Measurements from ENCODE around the gene DNAI2.

Gene DNAI2, protein sequence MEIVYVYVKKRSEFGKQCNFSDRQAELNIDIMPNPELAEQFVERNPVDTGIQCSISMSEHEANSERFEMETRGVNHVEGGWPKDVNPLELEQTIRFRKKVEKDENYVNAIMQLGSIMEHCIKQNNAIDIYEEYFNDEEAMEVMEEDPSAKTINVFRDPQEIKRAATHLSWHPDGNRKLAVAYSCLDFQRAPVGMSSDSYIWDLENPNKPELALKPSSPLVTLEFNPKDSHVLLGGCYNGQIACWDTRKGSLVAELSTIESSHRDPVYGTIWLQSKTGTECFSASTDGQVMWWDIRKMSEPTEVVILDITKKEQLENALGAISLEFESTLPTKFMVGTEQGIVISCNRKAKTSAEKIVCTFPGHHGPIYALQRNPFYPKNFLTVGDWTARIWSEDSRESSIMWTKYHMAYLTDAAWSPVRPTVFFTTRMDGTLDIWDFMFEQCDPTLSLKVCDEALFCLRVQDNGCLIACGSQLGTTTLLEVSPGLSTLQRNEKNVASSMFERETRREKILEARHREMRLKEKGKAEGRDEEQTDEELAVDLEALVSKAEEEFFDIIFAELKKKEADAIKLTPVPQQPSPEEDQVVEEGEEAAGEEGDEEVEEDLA

DNA sequence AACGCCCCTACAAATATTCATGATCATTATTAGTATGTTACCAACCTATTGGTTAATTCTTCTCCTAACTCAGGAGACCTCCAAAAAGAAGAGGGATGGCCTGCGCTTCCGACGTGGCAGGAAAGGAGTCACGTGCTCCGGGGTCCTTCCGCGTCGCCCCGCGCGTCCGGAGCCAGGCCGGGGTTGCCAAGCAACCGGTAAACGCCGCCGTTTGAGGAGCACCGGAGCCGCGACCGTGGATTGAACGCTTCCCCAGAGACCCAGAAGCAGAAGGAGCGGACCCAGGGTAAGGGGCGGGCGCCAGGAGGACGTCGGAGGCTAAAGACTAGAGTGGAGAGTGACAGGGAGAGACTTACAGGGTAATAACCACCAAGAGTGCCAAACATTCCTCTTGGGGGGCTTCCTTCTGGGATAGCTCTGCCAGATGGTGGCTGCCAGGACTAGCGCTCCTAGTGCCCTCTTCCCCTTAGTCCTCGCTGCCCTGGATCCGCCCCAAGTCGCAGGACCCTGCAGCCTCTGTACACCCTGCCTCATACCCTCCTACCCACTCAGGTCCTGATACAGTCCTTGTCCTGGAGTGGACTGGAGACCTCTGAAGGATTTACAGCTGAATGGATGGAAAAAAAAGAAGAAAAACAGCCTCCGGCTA is at the start of gene DNAI2:
Gene DNAI2, plus strand, starts transcription at position 175 of the 649 bp plus-strand sequence. CDS start 7,584 bp downstream, outside the sequence.
- DNase-seq (ENCODE audit: low spot score): no peak

DNA sequence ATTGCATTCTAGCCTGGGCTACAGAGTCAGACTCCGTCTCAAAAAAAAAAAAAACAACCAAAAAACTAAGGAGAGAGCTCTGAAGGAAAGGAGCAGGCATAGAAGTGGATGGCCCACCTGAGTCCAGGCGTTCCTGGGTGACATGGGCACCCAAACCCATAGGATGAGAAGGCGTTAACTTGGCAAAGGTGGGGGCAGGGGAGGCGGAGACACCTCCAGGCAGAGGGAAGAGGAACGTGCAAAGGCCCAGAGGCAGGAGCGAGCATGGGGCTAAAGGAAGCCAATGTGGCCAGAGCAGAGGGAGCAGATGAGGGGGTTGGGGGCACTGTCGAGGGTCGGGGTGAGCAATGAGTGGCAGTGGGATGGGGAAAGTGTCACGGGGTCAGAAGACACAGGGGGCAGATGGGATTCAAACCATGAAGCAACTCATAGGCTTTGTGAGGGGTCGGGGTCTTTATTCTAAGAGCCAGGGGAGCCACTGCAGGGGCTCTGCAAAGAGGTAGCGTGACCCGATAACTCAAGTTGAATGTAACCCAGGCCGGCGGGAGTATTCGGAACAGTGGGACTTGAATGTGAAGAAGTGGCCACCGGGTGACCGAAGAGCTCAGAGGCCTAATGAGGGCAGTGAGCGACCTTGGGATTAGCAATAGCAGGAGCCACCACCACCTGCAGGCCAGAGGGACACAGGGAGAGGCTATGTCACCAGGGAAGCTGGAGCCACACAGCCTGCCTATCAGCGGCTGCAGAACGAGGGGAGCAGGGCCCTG is 48.9 kb upstream of the DNAI2 start:
- DNase-seq (ENCODE audit: low spot score): no peak

DNA sequence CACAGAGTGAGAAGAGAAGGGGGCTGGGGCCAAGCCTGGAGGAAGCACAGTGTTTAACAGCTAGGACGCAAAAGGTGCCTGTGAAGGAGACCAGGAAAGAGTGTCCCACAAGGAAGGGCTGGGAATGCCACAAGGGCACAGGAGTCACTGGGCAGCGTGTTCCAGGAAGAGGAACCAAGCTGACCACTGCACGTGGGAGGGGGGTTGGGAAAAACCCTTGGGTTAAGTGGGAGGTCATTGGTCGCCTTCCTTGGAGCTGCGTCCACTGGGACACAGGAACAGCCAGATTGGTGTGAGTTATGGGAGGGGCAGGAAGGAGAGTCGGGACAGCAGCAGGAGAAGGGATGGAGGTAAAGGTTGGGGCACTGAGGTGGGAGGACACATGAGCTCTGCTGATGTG is 47.8 kb upstream of the DNAI2 start:
- no peak for DNase-seq (ENCODE audit: low spot score)

DNA sequence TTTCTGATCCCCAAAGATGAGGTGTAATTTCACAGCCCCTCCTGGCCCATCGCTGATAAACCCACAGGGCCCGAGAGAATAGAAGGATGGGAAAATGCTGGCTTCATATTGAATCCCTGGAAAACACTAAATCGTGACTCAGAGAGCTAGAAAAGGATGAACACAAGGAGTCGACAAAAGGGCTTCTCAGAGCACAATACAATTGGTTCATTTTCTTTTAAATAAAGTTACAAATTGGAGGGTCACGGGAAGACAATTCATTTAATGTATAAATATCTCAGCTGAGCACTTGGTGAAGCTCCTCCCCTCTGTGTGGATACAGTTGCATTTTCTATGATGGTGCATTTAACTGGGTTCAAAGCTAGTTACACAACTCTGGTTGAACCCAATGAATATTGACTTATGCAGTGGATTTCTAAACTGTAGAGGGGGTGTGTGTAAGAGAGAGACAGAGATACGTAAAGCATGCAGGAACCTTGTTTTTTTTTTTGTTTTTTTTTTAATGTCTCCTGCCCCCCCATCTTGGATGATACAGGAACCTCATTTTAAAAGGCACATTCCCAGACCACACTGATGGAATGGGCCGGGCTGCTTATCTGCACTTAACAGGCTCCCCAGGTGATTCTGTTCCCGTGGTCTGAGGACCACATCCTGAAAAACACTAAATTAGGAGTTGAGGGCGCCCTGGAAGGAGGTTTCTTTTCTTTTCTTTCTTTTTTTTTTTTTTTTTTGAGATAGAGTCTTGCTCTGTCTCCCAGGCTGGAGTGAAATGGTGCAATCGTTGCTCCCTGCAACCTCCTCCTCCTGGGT is 46.6 kb upstream of the DNAI2 start:
- no peak for DNase-seq (ENCODE audit: low spot score)

DNA sequence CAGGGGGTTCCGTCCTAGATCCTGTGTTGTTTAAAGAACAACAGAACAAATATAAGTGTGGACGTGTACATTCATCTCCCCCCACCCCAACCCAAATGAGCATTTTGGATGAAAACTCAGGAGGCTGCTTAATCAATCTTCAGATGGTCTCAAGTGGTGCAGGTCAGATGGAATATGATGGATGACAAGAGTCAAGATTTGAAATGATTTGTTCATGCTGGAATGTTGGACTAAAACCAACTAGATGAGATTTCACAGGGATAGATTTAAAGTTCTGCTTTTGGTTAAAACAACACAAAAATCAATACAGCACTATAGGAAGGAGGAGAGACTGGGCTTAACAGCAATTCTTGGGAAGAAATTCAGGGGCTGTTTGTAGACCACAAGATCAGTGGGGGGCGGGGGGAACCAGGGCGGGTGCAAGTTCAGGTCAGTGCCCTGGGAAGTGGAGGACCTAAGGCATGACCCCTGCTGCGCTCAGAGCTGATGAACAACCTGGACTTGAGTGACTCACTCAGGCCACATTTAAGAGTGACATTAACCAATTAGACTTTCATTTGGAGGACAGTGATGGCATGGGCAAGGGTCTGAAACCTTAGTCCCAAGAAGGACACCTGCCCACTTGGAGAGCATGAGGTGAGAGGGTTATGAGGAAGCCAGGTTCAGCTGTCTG is 45.6 kb upstream of the DNAI2 start:
- DNase-seq (ENCODE audit: low spot score): no peak

DNA sequence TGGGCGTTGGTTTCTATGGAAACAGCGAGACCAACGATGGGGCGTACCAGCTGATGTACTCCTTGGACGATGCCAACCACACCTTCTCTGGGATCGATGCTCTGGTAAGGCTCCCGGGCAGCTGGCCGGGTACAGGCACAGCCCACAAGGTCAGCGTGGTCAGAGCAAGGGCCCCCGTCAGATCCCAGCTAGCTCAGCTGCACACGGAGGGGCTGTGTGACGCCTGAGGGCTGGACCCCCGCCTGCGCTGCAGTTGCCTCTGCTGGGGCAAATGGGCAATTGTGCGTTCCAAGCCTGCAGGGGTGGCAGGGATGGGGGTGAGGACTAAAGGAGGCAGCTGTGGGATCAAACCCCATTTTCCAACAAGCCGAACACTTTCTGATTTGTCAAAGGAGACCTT is 43.1 kb upstream of the DNAI2 start:
- no peak for DNase-seq (ENCODE audit: low spot score)

DNA sequence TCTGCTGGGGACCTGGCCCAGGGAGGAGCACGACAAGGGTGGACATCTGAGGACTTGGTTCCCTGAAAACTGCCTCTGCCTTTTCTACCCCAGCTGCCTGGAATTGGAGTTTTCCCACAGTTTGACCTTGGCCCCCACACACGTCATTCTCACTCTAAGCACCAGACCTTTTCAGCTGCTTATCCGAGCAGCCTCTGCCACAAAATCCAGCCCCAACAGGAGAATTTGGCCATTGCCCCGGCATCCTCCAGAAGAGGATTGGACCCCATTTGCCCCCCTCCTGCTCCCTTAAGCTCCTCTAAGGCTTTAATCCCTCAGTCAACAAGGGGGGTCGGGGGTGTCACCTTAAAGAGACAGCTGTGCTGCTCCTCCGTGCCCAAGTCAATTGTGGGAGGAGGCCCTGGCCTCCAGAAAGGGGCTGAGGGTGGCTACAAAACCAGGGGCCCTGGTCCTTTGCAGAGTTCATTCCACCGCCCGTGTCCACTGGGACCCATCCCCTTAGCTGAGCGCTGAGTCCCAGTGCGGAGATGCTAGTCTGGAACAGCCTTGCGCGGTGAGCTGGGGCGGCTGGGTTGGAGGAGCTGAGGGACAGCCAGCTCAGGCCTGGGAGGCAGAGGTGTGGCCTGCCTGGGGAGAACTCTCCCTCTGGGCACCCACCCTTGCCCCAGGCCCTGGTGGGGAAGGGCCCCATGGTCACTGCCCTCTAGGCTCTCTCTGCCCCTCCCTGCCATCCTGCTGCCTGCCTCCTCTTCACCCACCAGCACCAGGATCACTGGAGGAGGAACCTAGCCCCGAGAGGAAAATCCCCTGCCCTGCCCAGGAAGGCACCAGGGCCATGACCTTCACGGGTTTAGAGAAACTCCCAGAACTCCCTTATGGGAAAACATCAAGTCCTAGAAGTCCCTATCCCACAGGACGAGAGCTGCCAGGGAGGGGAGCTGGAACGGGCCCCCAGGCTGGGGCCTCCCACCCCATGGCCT is 41.8 kb upstream of the DNAI2 start:
- DNase-seq (ENCODE audit: low spot score): no peak

DNA sequence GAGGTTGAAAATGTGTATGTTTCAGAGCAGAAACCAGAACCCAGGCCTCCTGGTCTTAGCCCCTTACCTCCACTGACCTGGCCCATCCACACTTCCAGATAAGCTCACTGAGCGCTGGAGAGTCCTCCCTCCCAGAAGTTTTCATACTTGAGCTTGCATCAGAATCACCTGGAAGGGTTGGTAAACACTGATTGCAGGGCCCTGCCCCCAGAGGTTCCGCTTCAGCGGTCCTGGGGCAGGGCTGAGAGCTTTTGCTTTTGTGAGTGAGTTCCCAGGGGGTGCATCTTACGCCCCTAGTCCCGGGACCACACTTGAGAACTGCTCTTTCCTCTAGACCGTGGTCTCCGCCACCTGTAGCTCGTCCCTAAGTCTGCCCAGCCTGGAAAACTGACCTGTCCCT is 40.1 kb upstream of the DNAI2 start:
- no peak for DNase-seq (ENCODE audit: low spot score)

DNA sequence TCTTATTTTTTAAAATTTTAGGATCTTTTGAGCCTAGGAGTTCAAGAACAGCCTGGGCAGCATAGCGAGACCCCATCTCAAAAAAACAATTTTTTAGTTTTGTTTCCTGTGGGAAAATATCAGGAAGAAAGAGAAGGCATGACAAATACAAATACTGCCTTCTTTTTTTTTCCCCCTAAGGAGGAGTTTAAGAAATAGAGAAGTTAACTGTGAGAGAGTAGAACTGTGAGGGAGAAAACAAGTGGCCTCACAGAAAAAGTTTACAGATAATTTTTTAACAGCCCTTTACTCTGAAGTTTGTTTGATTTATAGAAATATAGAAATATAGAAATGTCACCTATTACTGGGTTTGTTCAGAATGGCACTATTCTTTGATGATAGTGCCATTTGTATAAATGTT is 39.5 kb upstream of the DNAI2 start:
- no peak for DNase-seq (ENCODE audit: low spot score)

DNA sequence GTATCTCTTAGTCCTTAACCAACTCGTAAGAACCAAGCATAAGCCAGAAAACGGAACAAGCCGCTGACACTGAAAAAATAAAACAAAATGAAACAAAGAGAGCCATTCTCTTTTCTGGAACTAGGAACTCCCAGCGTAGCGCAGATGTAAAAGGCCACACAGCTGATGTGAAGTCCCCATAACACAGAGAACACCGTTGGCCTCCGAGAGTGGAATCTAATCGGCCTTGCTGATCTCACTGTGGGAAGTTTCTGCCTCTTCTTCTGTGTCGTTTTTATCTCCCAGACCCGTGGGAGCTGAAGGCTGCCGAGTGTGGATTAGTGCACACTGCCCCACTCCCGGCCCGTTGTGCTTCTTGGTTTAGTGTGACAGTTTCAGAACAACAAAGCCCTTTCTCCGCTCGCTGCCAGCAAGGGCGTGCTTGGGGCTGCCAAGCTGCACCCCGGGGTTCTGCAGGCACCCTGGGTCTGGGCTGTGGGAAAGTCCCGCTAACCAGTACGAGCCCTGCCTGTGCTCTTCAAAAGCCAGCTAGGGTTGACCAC is 38.9 kb upstream of the DNAI2 start:
- DNase-seq (ENCODE audit: low spot score): no peak

DNA sequence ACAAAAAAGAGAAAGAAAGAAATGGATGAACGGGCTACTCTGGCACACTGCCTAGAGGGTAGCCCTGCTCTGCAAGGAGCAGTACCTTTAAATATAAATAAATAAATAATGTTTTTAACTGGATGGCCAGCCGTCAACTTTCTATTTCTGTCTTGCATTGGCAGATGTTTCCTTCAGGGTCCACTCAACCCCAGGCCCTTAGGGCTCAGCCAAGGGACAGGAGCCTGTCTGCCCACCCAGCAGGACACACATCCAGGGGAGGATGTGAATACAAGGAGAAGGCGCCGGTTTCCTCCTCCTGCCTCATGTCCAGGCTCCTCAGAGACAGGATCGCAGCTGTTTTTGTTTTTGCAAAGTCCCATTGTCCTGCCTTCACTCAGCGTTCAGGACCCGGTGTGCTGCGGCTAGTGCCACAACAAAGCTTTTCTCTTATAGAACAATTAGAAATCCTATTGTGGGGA is 38.1 kb upstream of the DNAI2 start:
- no peak for DNase-seq (ENCODE audit: low spot score)

DNA sequence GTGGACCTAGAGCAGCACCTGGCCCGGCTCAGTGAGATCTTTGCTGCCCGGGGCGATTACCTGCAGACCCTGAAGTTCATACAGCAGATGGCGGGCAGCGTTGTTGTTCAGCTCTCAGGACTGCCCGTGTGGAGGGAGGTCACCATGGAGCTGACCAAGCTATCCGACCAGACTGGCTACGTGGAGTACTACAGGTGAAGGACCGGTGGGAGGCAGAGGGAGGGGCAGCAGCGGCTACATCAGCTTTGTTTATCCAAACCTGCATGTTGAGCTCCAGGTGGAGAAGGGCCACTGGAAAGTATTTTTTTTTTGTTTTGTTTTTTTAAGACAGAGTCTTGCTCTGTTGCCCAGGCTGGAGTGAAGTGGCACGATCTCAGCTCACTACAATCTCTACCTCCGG is 36.7 kb upstream of the DNAI2 start:
- no peak for DNase-seq (ENCODE audit: low spot score)

DNA sequence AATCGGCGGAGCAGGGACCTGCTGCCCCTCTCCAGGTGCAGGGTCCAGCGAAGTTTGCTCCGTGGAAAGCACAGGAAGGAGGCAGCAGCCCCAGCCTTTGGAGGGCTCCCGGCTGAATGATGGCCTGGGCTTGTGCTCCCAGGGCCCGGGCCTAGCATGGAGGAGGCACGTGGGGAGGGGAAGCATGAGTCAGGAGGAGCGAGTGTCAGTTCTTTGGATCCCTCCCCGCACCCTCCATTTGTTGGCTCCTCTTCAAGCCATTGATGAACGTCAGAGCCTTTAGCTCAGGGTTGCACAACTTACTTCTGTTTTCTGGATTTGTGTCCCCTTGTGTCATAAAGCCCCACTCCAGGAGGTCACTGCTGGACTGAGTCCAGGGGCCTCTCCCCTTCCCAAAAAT is 34.9 kb upstream of the DNAI2 start:
- no peak for DNase-seq (ENCODE audit: low spot score)

DNA sequence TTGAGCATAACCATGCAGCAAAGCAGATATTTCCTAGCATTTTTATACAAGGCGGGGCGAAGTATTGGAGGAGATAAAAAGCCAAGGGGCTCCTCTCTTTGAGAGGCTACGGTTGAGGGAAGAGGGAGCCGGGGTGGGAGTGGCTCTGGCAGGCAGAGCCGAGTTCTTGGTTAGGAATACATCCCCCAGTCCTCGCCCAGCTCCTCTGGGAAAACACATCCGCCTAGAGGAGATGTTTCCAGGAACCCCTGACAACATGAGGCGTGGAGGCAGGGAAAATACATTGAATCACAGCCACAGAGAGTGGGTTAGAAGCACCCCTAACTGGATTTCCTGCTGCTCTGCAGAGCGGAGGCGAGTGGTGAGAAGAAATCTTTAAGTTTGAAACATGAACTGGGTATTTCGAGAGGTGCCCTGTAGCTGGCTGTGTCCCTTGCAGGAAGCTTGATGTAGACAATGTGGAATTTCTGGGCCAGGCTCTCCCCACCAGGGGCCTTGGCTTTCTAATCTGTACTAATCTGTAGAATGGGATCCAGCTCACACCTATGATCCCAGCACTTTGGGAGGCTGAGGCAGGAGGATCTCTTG is 33.3 kb upstream of the DNAI2 start:
- no peak for DNase-seq (ENCODE audit: low spot score)

DNA sequence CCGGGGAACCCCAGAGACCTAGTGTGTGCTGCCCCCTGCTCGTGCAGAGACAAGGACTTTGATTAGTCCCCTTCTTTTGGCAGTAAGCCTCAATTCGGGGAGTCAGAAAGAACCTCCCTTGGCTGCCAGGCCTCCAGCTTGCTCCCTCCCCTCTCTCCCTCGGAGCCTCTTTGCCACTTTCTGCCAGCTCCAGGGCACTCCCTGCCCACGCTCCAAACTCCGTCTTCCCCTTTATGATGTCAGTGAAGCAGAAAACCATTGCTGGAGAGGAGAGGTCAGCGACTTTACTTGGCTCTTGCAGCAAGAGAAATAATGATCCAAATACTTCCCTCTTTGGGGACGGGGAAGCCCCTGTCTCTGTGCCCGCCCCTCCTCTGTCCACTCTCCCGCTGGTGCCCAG is 32.6 kb upstream of the DNAI2 start:
- DNase-seq (ENCODE audit: low spot score): no peak

DNA sequence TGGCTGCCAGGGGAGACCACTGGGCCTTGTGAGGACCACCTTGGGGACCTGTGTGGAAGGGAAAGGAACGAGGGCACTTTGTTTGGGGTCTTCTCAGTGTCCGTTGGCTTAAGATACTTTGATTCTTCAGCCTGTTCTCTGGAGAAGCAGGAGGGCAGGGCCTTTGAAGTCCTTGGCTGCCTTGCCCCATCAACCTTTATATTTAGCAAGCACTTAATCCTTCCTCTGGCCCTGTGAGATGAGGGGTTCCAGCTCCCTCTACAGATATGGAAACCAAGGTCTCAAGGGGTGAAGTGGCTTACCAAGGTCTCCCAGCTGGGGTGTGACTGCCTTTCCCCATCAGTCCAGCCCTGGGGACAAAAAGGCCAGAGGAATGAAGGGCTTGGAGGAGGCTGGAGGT is 32.2 kb upstream of the DNAI2 start:
- no peak for DNase-seq (ENCODE audit: low spot score)

DNA sequence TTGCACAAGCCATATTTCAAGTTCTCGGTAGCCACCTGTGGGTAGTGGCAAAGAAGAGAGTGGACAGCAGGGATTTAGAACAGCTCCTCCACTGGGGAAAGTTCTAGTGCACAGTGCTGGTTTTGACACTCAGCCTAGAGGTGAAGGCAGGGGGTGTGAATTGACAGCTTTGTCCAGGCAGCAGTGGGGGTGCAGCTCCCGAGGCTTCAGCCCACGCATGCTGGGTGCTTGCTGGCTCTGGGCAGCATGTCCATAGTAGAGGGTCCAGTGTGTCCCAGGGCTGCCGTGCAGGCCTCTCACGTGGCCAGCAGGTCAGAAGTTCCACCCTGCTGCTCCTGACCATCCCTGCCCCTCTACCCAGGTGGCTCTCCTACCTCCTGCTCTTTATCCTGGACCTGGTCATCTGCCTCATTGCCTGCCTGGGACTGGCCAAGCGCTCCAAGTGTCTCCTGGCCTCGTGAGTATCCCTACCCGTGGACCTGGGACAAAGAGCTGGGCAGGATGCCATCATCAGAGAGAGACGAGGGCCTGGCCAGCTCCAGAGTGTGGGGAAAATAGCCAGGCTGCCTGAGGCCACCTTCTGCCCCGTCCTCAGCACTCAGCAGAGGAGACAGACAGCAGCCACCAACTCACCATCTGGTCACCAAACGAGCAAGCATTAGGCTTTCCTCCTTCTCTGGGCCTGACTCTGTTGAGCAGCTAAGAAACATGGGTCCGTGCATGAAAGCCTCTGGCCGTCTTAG is 30.9 kb upstream of the DNAI2 start:
- DNase-seq (ENCODE audit: low spot score): no peak

DNA sequence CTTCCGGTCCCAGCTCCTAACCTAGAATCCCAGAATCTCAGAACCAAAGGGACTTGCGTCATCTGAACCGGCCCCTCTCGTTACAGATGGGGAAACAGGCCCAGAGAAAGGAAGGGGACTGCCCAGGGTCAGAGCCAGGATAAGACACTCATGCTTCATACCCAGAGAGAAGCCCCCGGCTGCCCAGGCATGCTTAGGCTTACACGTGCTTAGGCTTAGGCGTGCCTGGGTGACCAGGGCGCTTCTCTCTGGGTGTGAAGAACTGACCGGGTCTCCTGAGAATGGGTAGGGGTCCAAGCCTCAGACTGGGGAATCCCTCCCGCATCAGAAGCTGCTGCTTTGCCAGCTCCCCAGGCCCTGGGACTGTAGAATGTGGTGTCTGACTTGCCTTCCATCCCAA is 29.9 kb upstream of the DNAI2 start:
- DNase-seq (ENCODE audit: low spot score): no peak

Data from hepatic stellate cell (primary cell).